Right forelimb (tissue), 1 donor: ENCODE measurements around the gene ITGA11.

ENCODE experiments used
- DNase-seq: peaks from one replicate; pipeline ENCODE4 v3.0.0-alpha.2; 2018

ITGA11 gene, protein sequence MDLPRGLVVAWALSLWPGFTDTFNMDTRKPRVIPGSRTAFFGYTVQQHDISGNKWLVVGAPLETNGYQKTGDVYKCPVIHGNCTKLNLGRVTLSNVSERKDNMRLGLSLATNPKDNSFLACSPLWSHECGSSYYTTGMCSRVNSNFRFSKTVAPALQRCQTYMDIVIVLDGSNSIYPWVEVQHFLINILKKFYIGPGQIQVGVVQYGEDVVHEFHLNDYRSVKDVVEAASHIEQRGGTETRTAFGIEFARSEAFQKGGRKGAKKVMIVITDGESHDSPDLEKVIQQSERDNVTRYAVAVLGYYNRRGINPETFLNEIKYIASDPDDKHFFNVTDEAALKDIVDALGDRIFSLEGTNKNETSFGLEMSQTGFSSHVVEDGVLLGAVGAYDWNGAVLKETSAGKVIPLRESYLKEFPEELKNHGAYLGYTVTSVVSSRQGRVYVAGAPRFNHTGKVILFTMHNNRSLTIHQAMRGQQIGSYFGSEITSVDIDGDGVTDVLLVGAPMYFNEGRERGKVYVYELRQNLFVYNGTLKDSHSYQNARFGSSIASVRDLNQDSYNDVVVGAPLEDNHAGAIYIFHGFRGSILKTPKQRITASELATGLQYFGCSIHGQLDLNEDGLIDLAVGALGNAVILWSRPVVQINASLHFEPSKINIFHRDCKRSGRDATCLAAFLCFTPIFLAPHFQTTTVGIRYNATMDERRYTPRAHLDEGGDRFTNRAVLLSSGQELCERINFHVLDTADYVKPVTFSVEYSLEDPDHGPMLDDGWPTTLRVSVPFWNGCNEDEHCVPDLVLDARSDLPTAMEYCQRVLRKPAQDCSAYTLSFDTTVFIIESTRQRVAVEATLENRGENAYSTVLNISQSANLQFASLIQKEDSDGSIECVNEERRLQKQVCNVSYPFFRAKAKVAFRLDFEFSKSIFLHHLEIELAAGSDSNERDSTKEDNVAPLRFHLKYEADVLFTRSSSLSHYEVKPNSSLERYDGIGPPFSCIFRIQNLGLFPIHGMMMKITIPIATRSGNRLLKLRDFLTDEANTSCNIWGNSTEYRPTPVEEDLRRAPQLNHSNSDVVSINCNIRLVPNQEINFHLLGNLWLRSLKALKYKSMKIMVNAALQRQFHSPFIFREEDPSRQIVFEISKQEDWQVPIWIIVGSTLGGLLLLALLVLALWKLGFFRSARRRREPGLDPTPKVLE

GRCh38 chr15:68431792-68432401 is at the start of gene ITGA11:
ITGA11 (minus strand) TSS chr15:68432163; CDS start chr15:68432066, 97 bp downstream.
- DNase-seq, result peak; percentile 80

GRCh38 chr15:68481321-68481720 is 49.4 kb upstream of the ITGA11 start:
- no peak for DNase-seq

GRCh38 chr15:68480296-68480695 is 48.3 kb upstream of the ITGA11 start:
- no peak for DNase-seq

DNA sequence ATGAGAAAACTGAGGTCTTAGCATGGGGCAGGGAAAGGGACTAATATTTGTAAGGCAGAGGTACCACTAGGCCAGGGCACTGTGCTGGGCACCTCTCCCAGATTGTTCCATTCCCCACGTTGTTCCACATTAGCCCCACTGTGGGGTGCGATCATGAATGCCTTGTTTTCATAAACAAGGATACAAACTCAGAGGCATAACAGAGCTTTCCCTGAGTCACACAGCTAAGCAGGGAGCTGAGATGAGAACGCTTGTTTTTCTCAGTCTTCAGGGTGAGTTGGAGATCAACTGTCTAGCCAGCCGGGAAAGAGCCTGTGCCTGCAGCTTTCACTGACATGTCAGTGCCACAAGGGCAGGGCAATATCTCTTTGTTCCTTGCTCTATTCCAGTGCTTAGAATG is 47.9 kb upstream of the ITGA11 start:
- DNase-seq, result no peak

- DNase-seq, result peak; percentile 71
Measured at GRCh38 chr15:68479406-68479805, 47.4 kb upstream of the ITGA11 start.

GRCh38 chr15:68478853-68479252 is 46.9 kb upstream of the ITGA11 start:
- no peak for DNase-seq

- no peak for DNase-seq
Measured at GRCh38 chr15:68475449-68475848, 43.5 kb upstream of the ITGA11 start.

DNA sequence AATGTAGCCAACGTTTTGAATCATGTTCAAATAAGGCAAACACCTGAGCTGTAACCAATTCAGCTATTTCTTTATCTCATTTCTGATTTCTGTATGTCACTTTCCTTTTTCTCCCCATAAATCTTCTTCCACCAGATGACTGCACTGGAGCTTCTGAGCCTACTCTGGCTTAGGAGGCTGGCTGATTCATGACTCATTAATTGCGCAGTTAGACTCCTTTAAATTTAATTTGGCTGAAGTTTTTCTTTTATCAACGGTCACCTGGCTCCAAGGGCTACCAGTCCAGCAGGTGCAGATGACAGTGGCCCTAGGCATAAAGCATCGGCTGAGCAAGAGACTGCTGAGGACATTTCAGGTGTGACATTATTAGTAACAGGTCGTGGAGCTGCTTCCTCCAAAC is 39.6 kb upstream of the ITGA11 start:
- DNase-seq, result no peak

- DNase-seq, result no peak
Measured at GRCh38 chr15:68470976-68471375, 39.0 kb upstream of the ITGA11 start.

- DNase-seq, result no peak
Measured at GRCh38 chr15:68470049-68470742, 38.2 kb upstream of the ITGA11 start.

- DNase-seq, result no peak
Measured at GRCh38 chr15:68469162-68470048, 37.4 kb upstream of the ITGA11 start.

DNA sequence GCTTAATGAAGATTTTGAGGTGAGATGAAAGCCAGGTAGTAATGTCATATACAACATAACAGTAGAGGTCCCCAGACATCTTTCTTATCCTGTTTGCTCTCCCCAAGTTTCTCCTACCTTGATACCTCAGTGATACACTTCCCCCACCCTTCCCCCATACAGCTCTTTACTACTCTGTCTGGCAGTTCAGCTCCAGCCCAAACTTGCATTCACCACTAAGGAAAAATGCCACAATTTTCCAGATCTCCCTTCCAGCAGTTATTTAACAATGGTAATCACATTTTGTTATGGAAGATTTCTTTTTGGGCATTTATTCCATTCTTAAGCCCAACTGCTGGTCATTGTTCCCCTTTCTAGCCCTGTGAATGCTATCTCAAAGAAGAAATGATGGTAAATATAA is 34.9 kb upstream of the ITGA11 start:
- no peak for DNase-seq

DNA sequence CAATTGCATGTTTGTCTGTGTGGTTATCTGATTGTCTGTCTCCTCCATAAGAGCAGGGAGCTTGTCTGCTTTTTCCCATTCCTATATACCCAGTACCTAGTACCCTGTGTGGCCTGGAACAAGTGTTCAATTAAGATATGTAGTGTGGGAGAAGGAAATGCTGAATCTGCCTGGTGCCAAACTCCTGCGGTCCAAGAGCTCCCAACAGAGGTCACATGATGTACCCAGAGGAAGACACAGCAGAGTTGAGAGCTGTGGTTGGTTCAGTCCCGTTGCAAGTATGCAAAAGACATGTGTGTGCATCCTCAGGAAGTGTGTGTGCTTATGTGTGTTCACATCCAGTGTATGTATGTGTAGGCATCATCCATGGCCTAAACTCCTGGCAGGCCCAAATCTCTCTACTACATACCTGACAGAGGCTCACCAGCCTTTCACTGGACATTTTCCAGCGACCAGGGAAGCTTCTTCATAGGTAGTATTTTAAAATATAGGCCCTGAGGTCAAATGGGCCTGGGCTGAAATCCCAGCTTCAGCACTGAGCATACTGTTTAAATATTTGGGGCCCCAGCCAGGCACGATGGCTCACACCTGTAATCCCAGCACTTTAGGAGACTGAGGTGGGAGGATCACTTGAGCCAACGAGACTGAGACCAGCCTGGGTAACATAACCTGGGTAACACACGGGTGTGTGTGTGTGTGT is 34.0 kb upstream of the ITGA11 start:
- no peak for DNase-seq

GRCh38 chr15:68464448-68465090 is 32.6 kb upstream of the ITGA11 start:
- no peak for DNase-seq

DNA sequence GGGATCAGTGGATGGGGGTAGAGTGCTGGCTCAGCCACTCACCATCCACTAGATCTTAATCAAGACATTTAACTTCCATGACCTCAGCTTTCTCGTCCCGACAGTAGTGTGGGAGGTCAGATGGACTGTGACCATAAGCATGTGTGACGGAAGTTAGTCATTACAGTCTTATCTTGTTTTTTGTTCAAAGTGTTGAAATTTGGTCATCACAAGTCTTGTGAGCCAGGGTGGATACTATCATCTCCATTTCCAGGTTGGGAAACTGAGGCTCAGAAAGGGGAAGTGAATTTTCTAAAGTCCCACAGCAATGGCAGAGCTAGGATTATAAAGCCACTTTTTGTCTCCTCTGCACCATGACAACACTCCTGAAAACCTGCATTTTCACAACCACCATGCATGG is 32.0 kb upstream of the ITGA11 start:
- no peak for DNase-seq

- no peak for DNase-seq
Measured at GRCh38 chr15:68463444-68463843, 31.5 kb upstream of the ITGA11 start.

DNA sequence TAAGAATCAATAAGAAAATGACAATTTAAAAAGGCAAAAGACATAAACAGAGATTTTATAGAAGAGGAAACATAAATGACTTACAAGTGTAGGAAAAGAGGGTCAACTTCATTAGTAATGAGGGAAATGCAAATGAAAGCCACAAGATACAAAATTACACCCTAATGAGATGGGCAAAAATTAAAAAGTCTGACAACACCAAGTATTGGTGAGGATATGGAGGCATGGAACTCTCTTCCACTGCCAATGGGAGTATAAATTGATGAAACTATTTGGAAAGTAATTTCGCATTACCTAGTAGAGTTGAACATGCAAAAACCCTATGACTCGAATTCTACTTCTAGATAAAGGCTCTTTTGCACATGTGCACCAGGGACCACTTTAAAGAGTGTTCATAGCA is 28.2 kb upstream of the ITGA11 start:
- DNase-seq, result no peak

GRCh38 chr15:68450192-68450591 is 18.2 kb upstream of the ITGA11 start:
- DNase-seq, result no peak

DNA sequence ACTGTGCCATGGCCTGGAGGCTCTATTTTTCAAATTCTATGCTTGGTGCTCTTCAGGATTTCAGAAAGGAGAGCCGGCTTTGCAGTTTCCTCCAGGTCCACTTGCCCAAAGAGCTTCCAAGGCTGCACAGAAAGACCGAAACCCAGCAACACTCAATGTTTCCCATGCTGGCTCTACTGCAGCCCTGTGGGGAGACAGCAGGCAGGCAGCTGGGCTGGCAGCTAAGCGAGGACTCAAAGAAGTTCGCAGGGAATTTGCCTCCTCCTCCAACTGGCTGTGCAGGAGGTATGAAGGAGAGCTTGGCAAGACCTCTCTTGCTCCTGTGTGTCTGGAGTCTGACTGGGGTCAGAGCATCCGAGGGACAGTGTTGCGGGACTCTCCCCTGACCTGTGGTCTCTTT is 17.4 kb upstream of the ITGA11 start:
- no peak for DNase-seq
